GM10847 (cell line): ENCODE results near the gene XPNPEP2.

Experiments used
- POLR2A ChIP-seq: IDR thresholded peaks from 2 replicates; pipeline ENCODE4 v1.6.1; 2011; ENCODE audit not compliant: insufficient read length; ENCODE audit errors: extremely low read depth

The XPNPEP2 gene

DNA sequence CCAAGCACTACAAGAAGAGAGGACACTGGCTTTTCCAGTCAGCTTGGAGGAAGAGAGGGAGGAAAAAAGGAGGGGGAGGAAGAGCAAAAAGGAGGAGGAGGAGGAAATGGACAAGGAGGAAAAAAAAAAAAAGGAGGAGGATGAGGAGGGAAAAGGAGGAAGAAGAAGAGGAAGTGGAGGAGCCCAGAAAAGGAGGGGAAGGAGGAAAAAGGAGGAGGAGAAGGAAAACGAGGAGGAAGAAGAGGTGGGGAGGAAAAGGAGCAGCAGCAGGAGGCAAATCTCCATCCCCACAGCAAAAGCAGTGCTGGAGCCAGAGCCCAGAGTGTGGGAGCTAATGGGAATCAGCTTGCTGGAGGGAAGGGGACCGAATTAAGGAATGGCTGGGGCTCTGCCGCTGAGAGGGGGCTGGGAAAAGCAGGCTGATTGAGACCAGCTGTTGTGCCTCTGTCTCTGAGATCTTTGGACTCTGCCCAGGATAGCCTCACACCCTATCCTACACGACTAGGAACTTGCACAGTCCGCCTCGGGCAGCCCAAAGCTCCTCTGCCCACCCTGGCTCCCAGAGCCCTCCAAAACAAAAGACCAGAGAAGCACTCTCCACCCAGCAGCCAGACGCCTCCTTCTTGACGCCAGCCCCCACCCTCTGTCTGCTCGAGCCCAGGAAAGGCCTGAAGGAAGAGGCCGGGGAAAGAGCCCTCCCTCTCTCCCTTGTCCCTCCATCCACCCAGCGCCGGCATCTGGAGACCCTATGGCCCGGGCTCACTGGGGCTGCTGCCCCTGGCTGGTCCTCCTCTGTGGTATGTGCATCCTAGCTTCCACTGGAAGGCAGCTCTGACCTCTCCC lies at the start of gene XPNPEP2:
TSS of gene XPNPEP2 (plus strand) at position 514 of the 843 bp plus-strand sequence. CDS start at position 749, 235 bp downstream.
- TF ChIP-seq POLR2A = no peak

GRCh38 chrX:129689796-129690195 lies 49.0 kb upstream of the XPNPEP2 start:
- TF ChIP-seq POLR2A = no peak

DNA sequence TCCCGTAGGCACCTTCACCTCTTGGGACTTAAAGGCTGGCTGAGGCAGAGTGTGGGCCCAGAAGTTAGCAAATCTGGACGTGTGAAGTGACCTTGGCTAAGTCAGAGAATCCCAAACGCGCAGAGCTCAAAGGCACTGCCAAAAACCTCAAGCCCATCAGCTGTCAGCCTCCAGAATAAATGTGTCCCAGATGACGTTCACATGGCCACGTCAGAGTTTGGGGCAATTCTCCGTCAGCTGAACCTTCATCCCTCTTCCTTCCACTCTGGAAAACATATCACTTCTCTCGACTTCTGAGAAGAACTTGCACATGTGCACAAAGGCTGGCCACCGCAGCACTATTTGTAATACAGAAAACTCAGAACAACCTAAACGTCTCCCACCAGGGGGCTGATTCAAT lies 48.3 kb upstream of the XPNPEP2 start:
- no peak for TF ChIP-seq POLR2A

GRCh38 chrX:129693354-129693753 lies 45.4 kb upstream of the XPNPEP2 start:
- TF ChIP-seq POLR2A = no peak

DNA sequence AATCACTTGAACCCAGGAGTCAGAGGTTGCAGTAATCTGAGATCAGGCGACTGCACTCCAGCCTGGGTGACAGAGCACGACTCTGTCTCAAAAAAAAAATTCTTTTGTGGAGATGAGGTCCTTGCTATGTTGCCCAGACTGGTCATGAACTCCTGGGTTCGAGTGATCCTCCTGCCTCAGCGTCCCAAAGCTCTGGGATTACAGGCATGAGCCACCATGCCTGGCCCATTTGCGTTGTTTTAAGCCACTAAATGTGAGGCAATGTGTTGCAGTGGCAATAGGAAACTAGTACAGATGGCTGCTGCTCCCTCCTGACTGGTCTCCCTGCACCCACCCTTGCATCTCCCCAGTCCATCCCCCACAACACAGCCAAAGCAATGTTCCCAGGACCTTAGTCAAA lies 44.0 kb upstream of the XPNPEP2 start:
- TF ChIP-seq POLR2A = no peak

GRCh38 chrX:129695535-129695934 lies 43.2 kb upstream of the XPNPEP2 start:
- TF ChIP-seq POLR2A = no peak

GRCh38 chrX:129695937-129696336 lies 42.8 kb upstream of the XPNPEP2 start:
- no peak for TF ChIP-seq POLR2A

DNA sequence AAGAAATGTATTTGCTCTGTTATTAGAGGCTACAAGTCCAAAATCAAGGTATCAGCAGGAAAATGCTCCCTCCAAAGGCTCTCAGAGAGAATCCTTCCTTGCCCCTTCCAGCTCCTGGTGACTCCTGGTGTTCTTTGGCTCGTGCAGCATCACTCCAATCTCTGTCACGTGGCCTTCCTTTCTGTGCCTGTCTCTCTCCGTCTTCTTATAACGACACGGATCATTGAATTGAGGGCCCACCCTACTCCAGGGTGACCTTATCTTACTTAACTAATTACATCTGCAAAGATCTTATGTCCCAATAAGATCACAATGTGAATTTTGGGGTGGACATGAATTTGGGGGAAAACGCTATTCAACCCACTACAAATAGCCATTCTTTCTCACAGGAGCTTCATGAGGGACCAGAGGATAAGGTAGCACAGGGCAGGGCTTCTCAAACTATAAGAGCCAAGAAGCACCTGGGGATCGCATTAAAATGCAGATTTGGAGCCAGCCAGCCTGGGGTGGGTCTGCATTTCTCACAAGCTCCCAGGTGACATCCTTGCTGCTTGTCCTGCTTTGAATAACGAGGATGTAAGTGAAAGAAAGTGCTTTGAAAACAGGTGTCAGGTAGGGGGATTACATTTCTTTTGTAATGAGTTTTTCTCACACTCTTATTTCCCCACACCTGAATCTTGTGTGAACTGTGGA lies 42.2 kb upstream of the XPNPEP2 start:
- TF ChIP-seq POLR2A = no peak

DNA sequence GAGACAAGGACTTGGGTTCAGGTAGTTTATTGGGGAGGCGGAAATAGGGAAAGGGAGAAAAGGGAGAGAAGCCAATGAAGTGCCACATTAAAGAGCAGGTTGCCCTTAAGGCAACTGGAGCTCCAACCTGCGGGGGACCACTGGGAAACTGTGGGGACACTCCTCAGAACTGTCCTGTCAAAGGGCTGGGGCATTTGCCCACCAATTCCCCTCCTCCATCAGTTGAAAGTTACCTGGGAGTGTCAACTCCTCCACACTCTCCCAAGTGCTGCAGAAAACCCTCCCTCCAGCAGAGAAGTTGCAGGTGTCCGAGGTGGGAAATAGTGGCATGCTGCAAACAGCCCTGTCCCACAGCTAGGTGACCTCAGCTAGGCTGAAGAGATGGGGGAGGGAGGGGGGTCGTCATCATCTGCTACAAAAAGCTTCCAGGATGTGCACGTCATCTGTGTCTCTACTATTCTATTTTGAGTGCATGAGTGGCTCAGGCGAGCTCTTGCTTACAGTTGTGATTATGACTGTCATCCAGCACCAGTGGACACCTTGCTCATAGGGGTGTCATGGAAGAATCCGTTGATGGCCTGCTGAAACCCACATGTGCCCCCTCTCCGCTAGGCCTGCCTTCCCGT lies 41.5 kb upstream of the XPNPEP2 start:
- TF ChIP-seq POLR2A = no peak

DNA sequence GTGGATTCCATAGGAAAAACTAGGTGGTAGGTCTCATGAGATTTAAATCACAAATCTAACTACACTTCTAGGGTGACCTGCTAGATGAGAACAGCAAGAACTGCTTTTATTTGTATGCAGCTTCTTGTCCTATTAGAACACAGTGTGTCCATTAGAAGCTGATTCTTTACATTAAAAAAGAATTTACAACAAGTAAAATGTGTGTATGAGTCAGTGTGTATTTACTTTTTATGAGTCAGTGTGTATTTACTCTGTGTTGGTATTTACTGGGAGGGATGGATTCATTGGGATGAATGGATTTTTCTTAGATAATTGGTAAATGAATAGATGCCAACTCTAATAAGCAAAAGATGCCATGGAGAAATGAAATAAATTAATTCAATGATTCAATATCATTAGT lies 40.6 kb upstream of the XPNPEP2 start:
- no peak for TF ChIP-seq POLR2A

GRCh38 chrX:129700536-129700935 lies 38.2 kb upstream of the XPNPEP2 start:
- TF ChIP-seq POLR2A = no peak

- TF ChIP-seq POLR2A = no peak
Measured at GRCh38 chrX:129701624-129702069, 37.1 kb upstream of the XPNPEP2 start.

- no peak for TF ChIP-seq POLR2A
Measured at GRCh38 chrX:129704491-129704890, 34.3 kb upstream of the XPNPEP2 start.

- TF ChIP-seq POLR2A = no peak
Measured at GRCh38 chrX:129705377-129705925, 33.3 kb upstream of the XPNPEP2 start.

- no peak for TF ChIP-seq POLR2A
Measured at GRCh38 chrX:129705988-129706387, 32.8 kb upstream of the XPNPEP2 start.
